Measurements from ENCODE around the gene MED29.

The MED29 gene

DNA sequence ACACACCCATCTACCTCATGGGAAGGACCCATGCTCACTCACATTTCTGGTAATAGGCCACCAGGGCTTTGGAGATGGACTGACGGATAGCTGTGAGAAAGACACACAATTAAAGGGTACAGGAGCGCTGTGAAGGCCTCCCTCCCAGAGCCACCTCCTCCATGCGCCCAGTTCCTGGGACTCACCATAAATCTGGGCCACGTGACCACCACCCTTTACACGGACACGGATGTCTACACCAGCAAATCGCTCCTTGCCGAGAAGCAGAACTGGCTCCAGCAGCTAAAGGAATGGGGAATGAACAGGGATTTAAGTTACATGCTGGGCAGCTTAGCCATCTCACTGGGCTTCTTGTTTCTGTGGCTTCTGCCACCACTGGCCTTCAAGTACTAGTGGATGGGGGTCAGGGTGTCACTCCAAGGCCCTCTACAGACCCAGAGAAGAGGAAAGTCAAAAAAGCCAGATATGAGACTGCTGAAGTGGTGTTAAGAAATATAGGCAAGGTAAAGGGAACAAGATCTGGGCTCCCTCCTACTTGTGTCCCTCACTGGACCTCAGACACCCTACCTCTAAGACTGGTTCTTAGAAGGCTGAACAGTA is 42.4 kb downstream of the MED29 start:
- no peak for DNase-seq

DNA sequence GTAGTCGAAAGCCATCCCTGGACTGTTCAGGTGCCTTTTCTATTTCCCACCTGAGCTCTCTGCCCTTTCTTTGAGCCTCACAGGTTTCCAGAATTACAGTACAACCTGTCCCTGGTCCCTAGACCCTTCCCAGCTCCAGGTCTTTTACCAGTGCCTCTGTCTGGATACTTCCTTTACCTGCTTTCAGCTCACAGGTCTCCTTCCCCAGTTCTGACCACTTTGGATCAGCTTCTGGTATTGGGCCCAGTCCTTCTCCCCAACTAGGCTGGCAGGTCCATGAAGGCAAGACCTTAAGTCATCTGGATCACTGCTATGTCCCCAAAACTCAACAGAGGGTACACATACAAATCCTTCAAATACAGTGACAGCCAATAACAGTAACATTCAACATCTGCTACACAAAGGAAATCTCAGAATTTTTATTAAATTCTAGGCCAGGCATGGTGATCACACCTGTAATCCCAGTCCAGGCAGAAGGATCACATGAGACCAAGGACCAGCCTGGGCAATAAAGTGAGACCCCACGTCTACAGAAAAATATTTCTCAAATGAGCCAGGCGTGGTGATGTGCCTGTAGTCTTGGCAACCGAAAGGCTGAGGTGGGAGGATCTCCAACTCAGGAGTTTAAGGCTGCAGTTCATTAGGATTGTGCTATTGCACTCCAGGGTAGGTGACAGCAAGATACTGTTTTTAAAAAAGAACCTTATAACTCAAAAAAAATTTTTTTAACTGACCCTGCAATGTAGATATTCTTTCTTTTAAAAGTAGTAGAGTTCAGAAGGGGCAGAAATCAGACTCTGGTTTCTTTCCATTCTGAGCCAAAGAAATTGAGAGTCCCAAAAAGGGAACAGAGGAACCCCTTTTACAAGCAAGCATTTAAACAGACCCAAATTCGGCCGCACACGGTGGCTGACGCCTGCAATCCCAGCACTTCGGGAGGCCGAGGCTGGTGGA is 43.2 kb downstream of the MED29 start:
- DNase-seq: no peak

DNA sequence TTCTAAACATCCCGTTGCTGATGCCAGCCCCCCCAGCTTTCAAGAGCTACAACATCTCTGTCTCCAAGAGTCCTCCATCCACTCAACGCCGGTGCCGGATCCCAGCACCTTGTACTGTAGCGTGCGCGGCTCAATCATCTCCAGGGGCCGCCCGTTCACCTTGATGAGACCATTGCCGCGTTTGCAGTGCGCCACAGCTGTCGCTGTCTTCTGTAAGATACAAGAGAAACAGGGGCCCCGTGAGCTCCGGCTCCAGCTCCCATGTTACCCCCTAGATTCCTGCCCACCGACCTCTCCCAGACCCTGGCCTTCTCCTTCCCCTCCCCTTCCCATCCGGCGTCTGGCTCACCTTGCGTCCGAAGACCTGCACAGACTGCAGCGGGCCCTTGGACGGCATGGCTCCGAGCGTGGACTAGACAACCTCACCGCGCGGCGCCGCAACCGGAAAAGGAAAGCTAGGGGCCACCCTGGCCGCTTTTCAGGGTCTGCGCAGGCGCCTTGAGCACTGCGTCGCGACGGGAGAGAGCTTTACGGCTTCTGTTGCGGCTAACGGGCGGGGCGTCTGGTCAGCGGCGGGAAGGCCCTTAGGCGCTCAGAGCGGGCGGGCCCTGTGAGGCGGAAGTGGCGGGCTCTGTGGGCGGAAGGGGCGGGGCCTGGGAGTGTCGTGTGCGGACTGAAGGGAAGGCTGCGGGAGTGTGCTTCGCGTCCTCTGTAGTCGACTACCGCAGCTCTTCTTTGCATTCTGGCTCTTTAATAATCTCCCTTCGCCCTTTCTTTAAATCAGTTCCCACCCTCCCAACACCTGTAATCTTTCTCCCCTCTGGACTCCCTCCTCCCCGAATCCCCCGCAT is 44.5 kb downstream of the MED29 start, which contains the start of gene RPS16:
TSS of gene RPS16 (minus strand) at position 451 of the 851 bp plus-strand sequence. CDS start at position 397, 54 bp downstream.
- DNase-seq: peak; percentile 98

DNA sequence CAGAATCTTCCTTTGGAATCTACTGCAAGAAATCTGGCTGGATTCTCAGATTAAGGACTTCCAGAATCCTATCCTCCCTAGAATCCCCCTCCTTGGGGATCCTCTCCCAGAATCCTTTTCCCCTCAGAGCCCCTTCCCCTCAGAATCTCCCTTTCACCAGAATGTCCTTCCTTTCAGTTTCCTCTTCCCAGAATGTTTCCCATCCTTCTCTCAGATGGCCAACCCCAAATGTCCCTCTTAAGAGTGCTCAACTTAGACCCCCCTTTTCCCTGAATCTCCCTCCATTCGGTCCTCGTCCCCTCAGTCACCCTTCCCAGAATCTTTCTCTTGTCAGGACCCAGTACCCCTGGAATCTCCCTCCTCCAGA is 45.2 kb downstream of the MED29 start:
- no peak for DNase-seq

DNA sequence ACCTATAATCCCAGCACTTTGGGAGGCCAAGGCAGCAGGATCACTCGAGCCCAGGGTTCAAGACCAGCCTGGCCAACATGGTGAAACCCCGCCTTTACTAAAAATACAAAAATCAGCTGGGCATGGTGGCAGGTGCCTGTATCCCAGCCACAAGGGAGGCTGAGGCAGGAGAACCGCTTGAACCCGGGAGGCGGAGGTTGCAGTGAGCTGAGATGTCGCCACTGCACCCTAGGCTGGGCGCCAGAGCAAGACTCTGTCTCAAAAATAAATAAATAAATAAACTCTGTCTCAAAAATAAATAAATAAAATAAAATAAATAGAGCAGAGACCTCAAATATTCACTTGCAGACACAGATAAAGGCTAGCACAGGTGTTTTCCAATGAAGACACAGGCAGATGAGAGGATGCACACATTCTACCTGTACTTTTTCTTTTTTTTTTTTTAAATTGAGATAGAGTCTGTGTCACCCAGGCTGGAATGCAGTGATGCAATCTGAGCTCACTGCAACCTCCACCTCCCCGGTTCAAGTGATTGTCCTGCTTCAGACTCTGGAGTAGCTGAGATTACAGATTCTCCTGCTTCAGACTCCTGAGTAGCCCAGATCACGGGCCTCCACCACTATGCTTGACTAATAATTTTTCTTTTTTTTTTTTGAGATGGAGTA is 47.2 kb downstream of the MED29 start:
- DNase-seq: no peak

- no peak for DNase-seq
These were observed 53.5 kb downstream of the MED29 start for GRCh38 chr19:39444598-39445195.

- peak; percentile 96 for DNase-seq
These were observed 54.3 kb downstream of the MED29 start, which contains the start of gene SUPT5H for GRCh38 chr19:39445196-39446111. Gene SUPT5H (plus strand): TSS chr19:39445582. CDS start chr19:39445891, 309 bp downstream.

- DNase-seq: no peak
These were observed 55.3 kb downstream of the MED29 start for GRCh38 chr19:39446365-39447084.

DNA sequence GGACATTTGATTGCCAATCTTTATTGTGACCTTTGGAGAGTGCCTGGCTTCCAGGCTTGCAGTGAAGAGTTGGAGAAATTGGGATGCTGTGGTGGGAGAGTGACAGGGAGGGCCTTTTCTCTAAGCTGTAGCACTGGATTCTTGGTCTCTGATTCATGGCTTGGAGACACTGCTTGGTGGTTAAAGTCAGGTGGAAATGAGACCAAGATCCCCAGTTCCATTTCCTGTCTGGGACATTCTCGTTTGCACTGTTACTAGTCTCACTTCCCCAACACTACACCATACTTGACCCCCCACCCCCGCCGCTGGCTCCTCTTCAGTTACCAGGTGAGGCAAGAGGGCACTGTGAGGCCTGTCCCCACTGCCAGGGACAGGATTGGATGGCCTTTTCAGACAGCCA is 57.1 kb downstream of the MED29 start:
- no peak for DNase-seq

GRCh38 chr19:39449116-39449797 is 58.1 kb downstream of the MED29 start:
- DNase-seq: no peak

Measured in NK-92 treated with Interleukin-12 subunit alpha and Interleukin-12 subunit beta, amount 100 ng/mL, for 24 hours (cell line).